HEK293 (cell line): ENCODE results near the gene RBM39.

Source experiments
- BCL11A ChIP-seq: fragments of 450-650 bp; formaldehyde crosslinking; IDR thresholded peaks from 2 replicates; pipeline ENCODE4 v1.5.1; 2016; ENCODE audit warnings: low read depth, missing biosample characterization, missing genetic modification characterization
- KLF10 ChIP-seq: fragments of 450-650 bp; IDR thresholded peaks from 2 replicates; pipeline ENCODE4 v1.5.1; 2018; ENCODE audit warnings: missing biosample characterization, mild to moderate bottlenecking, missing genetic modification characterization
- ZBTB49 ChIP-seq: fragments of 450-650 bp; formaldehyde crosslinking; IDR thresholded peaks from 2 replicates; pipeline ENCODE4 v1.5.1; 2016; ENCODE audit warnings: missing biosample characterization, missing genetic modification characterization, low read depth
- ZNF274 ChIP-seq, 2 experiments: fragments of 200-500 bp in 1 of 2; fragments of 450-650 bp in 1 of 2; sonication (Bioruptor generic) in 1 of 2; formaldehyde crosslinking in 1 of 2; IDR thresholded peaks; 2 replicates each; pipeline versions ENCODE4 v1.5.1 to v1.6.1; 2014 to 2016; ENCODE audit warnings: borderline replicate concordance in 1 of 2, inconsistent platforms in 1 of 2, low read length in 1 of 2, missing biosample characterization in 1 of 2, missing genetic modification characterization in 1 of 2
- TF ChIP-seq, protein P1 (sequence below): fragments of 450-650 bp; formaldehyde crosslinking; IDR thresholded peaks from 2 replicates; pipeline ENCODE4 v1.5.1; 2016; ENCODE audit warnings: missing biosample characterization, missing genetic modification characterization

GRCh38 chr20:35738410-35739179 lies 3.5 kb downstream of the RBM39 start:
- TF ChIP-seq, protein P1, sequence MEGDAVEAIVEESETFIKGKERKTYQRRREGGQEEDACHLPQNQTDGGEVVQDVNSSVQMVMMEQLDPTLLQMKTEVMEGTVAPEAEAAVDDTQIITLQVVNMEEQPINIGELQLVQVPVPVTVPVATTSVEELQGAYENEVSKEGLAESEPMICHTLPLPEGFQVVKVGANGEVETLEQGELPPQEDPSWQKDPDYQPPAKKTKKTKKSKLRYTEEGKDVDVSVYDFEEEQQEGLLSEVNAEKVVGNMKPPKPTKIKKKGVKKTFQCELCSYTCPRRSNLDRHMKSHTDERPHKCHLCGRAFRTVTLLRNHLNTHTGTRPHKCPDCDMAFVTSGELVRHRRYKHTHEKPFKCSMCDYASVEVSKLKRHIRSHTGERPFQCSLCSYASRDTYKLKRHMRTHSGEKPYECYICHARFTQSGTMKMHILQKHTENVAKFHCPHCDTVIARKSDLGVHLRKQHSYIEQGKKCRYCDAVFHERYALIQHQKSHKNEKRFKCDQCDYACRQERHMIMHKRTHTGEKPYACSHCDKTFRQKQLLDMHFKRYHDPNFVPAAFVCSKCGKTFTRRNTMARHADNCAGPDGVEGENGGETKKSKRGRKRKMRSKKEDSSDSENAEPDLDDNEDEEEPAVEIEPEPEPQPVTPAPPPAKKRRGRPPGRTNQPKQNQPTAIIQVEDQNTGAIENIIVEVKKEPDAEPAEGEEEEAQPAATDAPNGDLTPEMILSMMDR (tag by site-specific recombination) = no peak
- TF ChIP-seq ZNF274 (IDR thresholded peaks at IDR 0.05; ENCODE audit: low read length) = no peak
- no peak for TF ChIP-seq ZNF274 (tag by site-specific recombination; IDR thresholded peaks at IDR 0.05; ENCODE audit: borderline replicate concordance)
- no peak for TF ChIP-seq BCL11A (tag by site-specific recombination)
- TF ChIP-seq ZBTB49 = no peak
- TF ChIP-seq KLF10 (tag by site-specific recombination) = no peak
